Caco-2 (cell line): ENCODE measurements around the gene GPR39. TPM values are rescaled to one million over a fixed set of nuclear protein-coding genes. Genes with fewer than 3 reads are reported as not detected.

Experiments used
- BruUV-seq: library from RNA; stranded (reverse); fragments of 400-500 nt; replicated peaks from 2 replicates; lab custom pipeline; 2021; lab: Mats Ljungman, UMichigan
- CTCF ChIA-PET: fragments of 300-600 bp; sonication (Branson Sonifier 250); formaldehyde crosslinking; loops from one replicate; lab custom pipeline; 2022; ENCODE audit warnings: antibody characterized with exemption; lab: Charles Lee
- POLR2A ChIA-PET: fragments of 300-600 bp; sonication (Branson Sonifier 250); formaldehyde crosslinking; loops from one replicate; lab custom pipeline; 2022; ENCODE audit warnings: antibody characterized with exemption; lab: Charles Lee
- DNase-seq, 2 experiments: peaks; one replicate each; pipeline versions ENCODE4 v3.0.0 to v3.0.0-alpha.2; 2020 to 2022
- H3K27me3 ChIP-seq: replicated peaks from 2 replicates; pipeline ENCODE4 v1.6.0; 2011; ENCODE audit warnings: low read length; ENCODE audit not compliant: control insufficient read depth, insufficient read depth
- H3K36me3 ChIP-seq: 2 replicates; pipeline ENCODE4 v1.5.1; 2011; ENCODE audit warnings: low read length; ENCODE audit not compliant: control insufficient read depth, insufficient read depth
- H3K4me1 ChIP-seq: fragments of 250-450 bp; sonication (Bioruptor Pico); 2 replicates; pipeline ENCODE4 v1.5.1; 2020; ENCODE audit warnings: mild to moderate bottlenecking
- H3K4me3 ChIP-seq: 2 replicates; pipeline ENCODE4 v1.5.1; 2011; ENCODE audit warnings: low read depth, mild to moderate bottlenecking, control low read depth, low read length
- H3K9me3 ChIP-seq: fragments of 250-450 bp; sonication (Bioruptor Pico); 2 replicates; pipeline ENCODE4 v1.5.1; 2020; ENCODE audit warnings: mild to moderate bottlenecking, moderate library complexity
- H3K27ac Mint-ChIP-seq: one replicate; pipeline ENCODE4 v1.8.0; 2022; ENCODE audit warnings: mixed read lengths; ENCODE audit not compliant: unreplicated experiment
- H3K27me3 Mint-ChIP-seq: one replicate; pipeline ENCODE4 v1.8.0; 2022; ENCODE audit warnings: mixed read lengths; ENCODE audit not compliant: insufficient read depth, unreplicated experiment
- H3K36me3 Mint-ChIP-seq: one replicate; pipeline ENCODE4 v1.8.0; 2022; ENCODE audit warnings: mild to moderate bottlenecking, mixed read lengths; ENCODE audit not compliant: insufficient read depth, unreplicated experiment
- H3K4me1 Mint-ChIP-seq: one replicate; pipeline ENCODE4 v1.8.0; 2022; ENCODE audit warnings: low read depth, mixed read lengths; ENCODE audit not compliant: unreplicated experiment
- H3K4me3 Mint-ChIP-seq: one replicate; pipeline ENCODE4 v1.8.0; 2022; ENCODE audit warnings: mild to moderate bottlenecking, moderate library complexity, mixed read lengths; ENCODE audit not compliant: unreplicated experiment
- H3K9me3 Mint-ChIP-seq: one replicate; pipeline ENCODE4 v1.8.0; 2022; ENCODE audit warnings: mixed read lengths; ENCODE audit not compliant: unreplicated experiment
- intact Hi-C: fragments of 100-400 bp; cut with micrococcal nuclease; formaldehyde crosslinking; loops from one replicate; pipeline ENCODE4 v1.10.0; 2022; ENCODE audit not compliant: unreplicated experiment
- total RNA-seq: library from RNA; stranded (reverse); gene quantifications from 2 replicates; pipeline ENCODE4 v1.2.3, GENCODE V29; 2022
- TF ChIP-seq, protein P1 (sequence below), 2 experiments: fragments of 200-600 bp in 1 of 2; IDR thresholded peaks; 1 replicate in 1 of 2; 2 replicates in 1 of 2; pipeline versions ENCODE4 v1.5.1 to v1.8.0; 2011 to 2022; ENCODE audit warnings: antibody characterized with exemption in 1 of 2, control low read depth in 1 of 2, inconsistent platforms in 1 of 2, low read depth in 1 of 2, low read length in 1 of 2, mild to moderate bottlenecking in 1 of 2, moderate library complexity in 1 of 2; ENCODE audit not compliant: insufficient read depth in 1 of 2, severe bottlenecking in 1 of 2, unreplicated experiment in 1 of 2

The GPR39 gene
- total RNA-seq, 1 experiment from 2014 or later, result 26.8 TPM

DNA sequence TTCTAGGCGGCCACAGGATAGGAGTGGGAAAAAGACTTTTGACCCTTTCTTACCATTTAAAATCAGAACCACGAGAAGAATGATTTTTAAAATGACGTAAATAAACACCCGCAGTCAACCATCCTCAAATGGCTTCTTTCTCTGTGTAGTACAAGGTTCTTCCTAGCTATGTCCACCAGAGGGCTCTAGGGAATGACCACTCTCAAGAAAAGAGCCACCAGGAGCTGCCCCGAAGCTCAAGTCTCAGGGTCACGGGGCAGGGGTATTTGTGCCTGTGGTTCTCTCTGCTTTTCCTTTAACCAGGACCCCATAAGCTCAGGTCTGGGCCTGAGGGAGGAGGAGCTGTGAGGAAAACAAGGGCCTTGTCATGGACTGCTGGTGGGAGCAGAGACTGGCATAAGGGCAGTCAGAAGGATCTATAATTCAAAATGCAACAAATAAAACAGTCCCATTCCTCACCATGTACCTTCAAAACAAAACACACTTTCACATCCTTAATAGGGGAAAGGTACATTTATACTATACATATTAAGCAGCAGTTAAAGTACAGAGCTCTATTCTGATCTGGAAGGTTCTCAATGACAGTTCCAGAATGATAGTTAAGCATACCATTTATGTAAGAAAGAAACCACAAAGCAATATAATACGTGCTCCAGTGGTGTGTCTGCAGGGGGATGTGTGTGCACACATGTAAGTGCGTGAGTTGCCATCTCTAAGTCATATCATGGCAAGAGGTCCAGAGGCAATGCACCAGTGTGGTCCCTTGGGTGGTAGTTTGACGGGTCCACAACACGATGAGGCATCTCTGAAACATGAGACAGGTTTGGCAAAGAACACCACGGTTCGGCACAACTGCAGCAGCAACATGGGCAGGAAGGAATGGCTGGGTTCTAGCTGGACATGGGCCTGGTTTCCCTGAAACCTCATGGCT, 234.8 kb downstream of the GPR39 start:
- no peak for DNase-seq
- Mint-ChIP-seq H3K27me3 (no peaks in the 10 kb centered on the region), H3K36me3 (peaks cover 13% of the 10 kb centered on the region), H3K4me3 (no peak overlapping the region), H3K27ac (no peak overlapping the region), H3K4me1 (no peaks in the 10 kb centered on the region), H3K9me3 (no peaks in the 10 kb centered on the region)
- H3K4me1 ChIP-seq, result no peaks in the 10 kb centered on the region
- BruUV-seq, result no TSS peak
- no peaks in the 10 kb centered on the region for H3K27me3 ChIP-seq
- TF ChIP-seq, protein P1, sequence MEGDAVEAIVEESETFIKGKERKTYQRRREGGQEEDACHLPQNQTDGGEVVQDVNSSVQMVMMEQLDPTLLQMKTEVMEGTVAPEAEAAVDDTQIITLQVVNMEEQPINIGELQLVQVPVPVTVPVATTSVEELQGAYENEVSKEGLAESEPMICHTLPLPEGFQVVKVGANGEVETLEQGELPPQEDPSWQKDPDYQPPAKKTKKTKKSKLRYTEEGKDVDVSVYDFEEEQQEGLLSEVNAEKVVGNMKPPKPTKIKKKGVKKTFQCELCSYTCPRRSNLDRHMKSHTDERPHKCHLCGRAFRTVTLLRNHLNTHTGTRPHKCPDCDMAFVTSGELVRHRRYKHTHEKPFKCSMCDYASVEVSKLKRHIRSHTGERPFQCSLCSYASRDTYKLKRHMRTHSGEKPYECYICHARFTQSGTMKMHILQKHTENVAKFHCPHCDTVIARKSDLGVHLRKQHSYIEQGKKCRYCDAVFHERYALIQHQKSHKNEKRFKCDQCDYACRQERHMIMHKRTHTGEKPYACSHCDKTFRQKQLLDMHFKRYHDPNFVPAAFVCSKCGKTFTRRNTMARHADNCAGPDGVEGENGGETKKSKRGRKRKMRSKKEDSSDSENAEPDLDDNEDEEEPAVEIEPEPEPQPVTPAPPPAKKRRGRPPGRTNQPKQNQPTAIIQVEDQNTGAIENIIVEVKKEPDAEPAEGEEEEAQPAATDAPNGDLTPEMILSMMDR (IDR thresholded peaks at IDR 0.05; ENCODE audit: insufficient read depth in 1 of 2, low read depth in 1 of 2, low read length in 1 of 2, severe bottlenecking in 1 of 2, unreplicated experiment in 1 of 2), result no peak
- intact Hi-C loops, result no loop called here
- ChIA-PET POLR2A (no interaction called here), CTCF (no interaction called here)
- no peaks in the 10 kb centered on the region for H3K36me3 ChIP-seq
- H3K9me3 ChIP-seq, result no peaks in the 10 kb centered on the region
- no peak overlapping the region for H3K4me3 ChIP-seq

DNA sequence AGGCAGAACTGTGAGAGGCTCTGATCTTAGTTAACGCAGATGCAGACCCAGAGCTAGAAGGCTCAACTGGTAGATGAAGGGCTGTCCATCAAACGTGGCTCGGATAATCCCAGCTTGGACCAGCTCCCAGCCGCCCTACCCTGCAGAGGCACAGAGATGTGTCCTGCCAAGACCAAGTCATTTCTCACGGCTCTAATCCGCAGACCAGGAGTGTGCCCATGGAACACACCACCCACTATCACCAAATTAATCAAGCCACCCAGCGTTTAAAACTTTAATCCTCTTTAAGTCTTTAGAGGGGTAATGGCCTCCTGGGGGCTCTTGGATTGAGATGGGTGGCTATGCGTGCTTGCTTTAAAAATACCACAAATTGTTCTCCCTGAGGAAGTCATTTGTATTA, 235.9 kb downstream of the GPR39 start:
- ChIA-PET CTCF (no interaction called here), POLR2A (no interaction called here)
- Mint-ChIP-seq H3K27me3 (no peaks in the 10 kb centered on the region), H3K4me1 (no peaks in the 10 kb centered on the region), H3K4me3 (no peak overlapping the region), H3K9me3 (no peaks in the 10 kb centered on the region), H3K36me3 (peaks cover 12% of the 10 kb centered on the region), H3K27ac (no peak overlapping the region)
- intact Hi-C loops, result no loop called here
- BruUV-seq, result no TSS peak
- H3K4me3 ChIP-seq, result no peak overlapping the region
- no peaks in the 10 kb centered on the region for H3K4me1 ChIP-seq
- no peak for DNase-seq
- H3K27me3 ChIP-seq, result no peaks in the 10 kb centered on the region
- TF ChIP-seq, protein P1 (IDR thresholded peaks at IDR 0.05; ENCODE audit: insufficient read depth in 1 of 2, low read depth in 1 of 2, low read length in 1 of 2, severe bottlenecking in 1 of 2, unreplicated experiment in 1 of 2), result no peak
- no peaks in the 10 kb centered on the region for H3K36me3 ChIP-seq
- no peaks in the 10 kb centered on the region for H3K9me3 ChIP-seq

DNA sequence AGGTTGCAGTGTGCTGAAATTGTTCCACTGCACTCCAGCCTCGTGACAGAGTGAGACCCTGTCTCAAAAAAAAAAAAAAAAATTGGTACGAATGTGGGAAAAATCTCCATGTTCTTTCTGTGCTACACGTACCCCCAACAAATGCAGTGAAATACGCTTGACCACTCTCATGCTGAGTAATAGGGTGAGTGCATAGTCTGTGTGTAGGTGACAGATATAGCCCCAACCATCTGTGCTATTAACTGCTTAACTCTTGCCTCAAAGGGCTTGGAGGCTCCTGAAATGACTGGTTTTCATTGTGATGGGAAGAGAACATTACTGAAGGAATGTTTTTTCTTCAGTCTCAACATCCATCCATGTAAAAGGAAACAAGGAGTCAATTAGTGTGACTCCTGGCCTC, 237.7 kb downstream of the GPR39 start:
- peaks cover 27% of the 10 kb centered on the region for H3K36me3 Mint-ChIP-seq
- TF ChIP-seq, protein P1 (IDR thresholded peaks at IDR 0.05; ENCODE audit: insufficient read depth in 1 of 2, low read depth in 1 of 2, low read length in 1 of 2, severe bottlenecking in 1 of 2, unreplicated experiment in 1 of 2), result no peak
- intact Hi-C loops, result no loop called here
- H3K4me1 Mint-ChIP-seq, result no peaks in the 10 kb centered on the region
- no TSS peak for BruUV-seq
- no peaks in the 10 kb centered on the region for H3K9me3 ChIP-seq
- H3K9me3 Mint-ChIP-seq, result no peaks in the 10 kb centered on the region
- no peaks in the 10 kb centered on the region for H3K36me3 ChIP-seq
- POLR2A ChIA-PET, result no interaction called here
- CTCF ChIA-PET, result no interaction called here
- H3K27me3 Mint-ChIP-seq, result no peaks in the 10 kb centered on the region
- no peak overlapping the region for H3K27ac Mint-ChIP-seq
- H3K27me3 ChIP-seq, result no peaks in the 10 kb centered on the region
- no peak overlapping the region for H3K4me3 ChIP-seq
- no peaks in the 10 kb centered on the region for H3K4me1 ChIP-seq
- H3K4me3 Mint-ChIP-seq, result no peak overlapping the region
- no peak for DNase-seq
